ENCODE measurements around the gene SYT17. TPM values are rescaled to one million over a fixed set of nuclear protein-coding genes. Genes with fewer than 3 reads are reported as not detected.

SYT17 gene
- total RNA-seq, 5 donors from 2014 or later (not counting 1 experiment from before 2014, with no cell fraction given) = 0.23 to 1.4 (median 0.38) TPM; not detected in 2

DNA sequence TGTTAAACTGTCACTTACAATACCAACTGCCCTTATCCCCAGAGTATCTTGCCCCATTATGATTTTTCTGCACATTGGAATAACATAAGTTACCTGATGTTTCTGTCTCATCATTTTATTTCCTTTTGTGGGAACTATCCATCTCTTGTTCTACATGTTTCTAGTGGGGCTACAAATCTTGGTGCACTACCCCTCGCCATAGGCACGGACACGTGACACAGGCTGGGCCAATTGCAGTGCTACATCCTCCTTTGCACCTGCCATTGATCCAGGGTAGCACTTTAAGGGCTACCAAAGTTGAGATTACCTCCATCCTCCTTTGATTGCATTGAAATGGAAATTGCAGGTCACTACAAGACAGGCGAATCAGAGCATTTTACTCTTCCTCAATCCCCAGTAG is 14.2 kb upstream of the SYT17 start:
- Histone ChIP-seq H3K27me3 (replicated peaks in 1 of 2; ENCODE audit: control insufficient read depth in 2 of 2, extremely low read depth in 1 of 2, insufficient read depth in 2 of 2, low read length in 1 of 2) (peaks cover 0 to 5% of the 10 kb centered on the region in 2 experiments), H3K9me3 (no peaks in the 10 kb centered on the region), H3K36me3 (ENCODE audit: control insufficient read depth in 2 of 2, extremely low read depth in 1 of 2, insufficient read depth in 1 of 2, low read length in 1 of 2) (no peaks in the 10 kb centered on the region), H3K27ac (ENCODE audit: low read length) (no peak overlapping the region), H3K4me1 (ENCODE audit: control insufficient read depth in 1 of 2, extremely low read depth in 1 of 2, insufficient read depth in 2 of 2, low read length in 2 of 2) (no peaks in the 10 kb centered on the region), H3K4me3 (ENCODE audit: control insufficient read depth in 1 of 2, extremely low read depth in 1 of 2, low read length in 1 of 2) (no peak overlapping the region)
- ChIA-PET CTCF (no interaction called here), POLR2A (no interaction called here)
- H3K27me3 Mint-ChIP-seq = peaks cover 19% of the 10 kb centered on the region in 2 donors
- H3K4me3 Mint-ChIP-seq = no peak overlapping the region
- no peaks in the 10 kb centered on the region for H3K36me3 Mint-ChIP-seq
- H3K27ac Mint-ChIP-seq = no peak overlapping the region
- H3K4me1 Mint-ChIP-seq = no peaks in the 10 kb centered on the region
- DNase-seq (no peak), ATAC-seq (replicated peaks in 1 of 4) (no peak)
- WGBS (ENCODE audit: insufficient coverage) = 81% methylated on average over 3 of the region's 4 CpGs
- peaks cover under 1 to 9% (median 8%) of the 10 kb centered on the region in 3 donors for H3K9me3 Mint-ChIP-seq

DNA sequence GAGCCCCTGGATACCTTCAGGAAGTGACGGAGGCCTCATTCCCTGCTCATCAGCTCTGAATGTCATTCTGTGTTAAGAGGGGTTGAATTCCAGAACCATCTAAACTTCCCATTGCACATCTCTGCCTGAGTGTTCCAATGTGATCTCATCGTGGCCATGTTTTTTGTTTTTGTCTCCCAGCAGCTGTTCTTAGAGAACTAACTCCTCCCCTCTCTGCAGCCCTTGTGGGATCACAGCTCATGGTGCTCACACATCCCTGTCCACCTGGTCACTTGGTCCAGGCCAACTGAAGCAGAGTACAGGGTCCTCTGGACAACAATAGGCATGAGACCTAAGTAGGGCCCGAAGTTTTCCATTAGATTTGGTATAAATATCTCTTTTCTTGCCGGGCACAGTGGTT is 6.0 kb upstream of the SYT17 start:
- Histone ChIP-seq H3K9me3 (no peaks in the 10 kb centered on the region), H3K27me3 (replicated peaks in 1 of 2; ENCODE audit: control insufficient read depth in 2 of 2, extremely low read depth in 1 of 2, insufficient read depth in 2 of 2, low read length in 1 of 2) (peaks cover 2 to 4% of the 10 kb centered on the region in 2 experiments), H3K4me3 (ENCODE audit: control insufficient read depth in 1 of 2, extremely low read depth in 1 of 2, low read length in 1 of 2) (no peak overlapping the region), H3K36me3 (ENCODE audit: control insufficient read depth in 2 of 2, extremely low read depth in 1 of 2, insufficient read depth in 1 of 2, low read length in 1 of 2) (no peaks in the 10 kb centered on the region), H3K27ac (ENCODE audit: low read length) (no peak overlapping the region), H3K4me1 (ENCODE audit: control insufficient read depth in 1 of 2, extremely low read depth in 1 of 2, insufficient read depth in 2 of 2, low read length in 2 of 2) (no peaks in the 10 kb centered on the region)
- H3K4me1 Mint-ChIP-seq = no peaks in the 10 kb centered on the region
- H3K9me3 Mint-ChIP-seq = peaks cover 5 to 6% (median 6%) of the 10 kb centered on the region in 3 donors
- H3K4me3 Mint-ChIP-seq = no peak overlapping the region
- CTCF ChIA-PET = interaction anchor here in 1 of 2 donors (0.7 kb wide), 1 partner anchor 18 kb away, joined by 5 read pairs; no protein-coding TSS in a partner anchor
- H3K27ac Mint-ChIP-seq = no peak overlapping the region
- 70% methylated on average over 2 of the region's 4 CpGs for WGBS (ENCODE audit: insufficient coverage)
- no peaks in the 10 kb centered on the region for H3K36me3 Mint-ChIP-seq
- POLR2A ChIA-PET = no interaction called here
- DNase-seq (no peak), ATAC-seq (replicated peaks in 1 of 4) (no peak)
- H3K27me3 Mint-ChIP-seq = peaks cover 5 to 8% of the 10 kb centered on the region in 2 donors

DNA sequence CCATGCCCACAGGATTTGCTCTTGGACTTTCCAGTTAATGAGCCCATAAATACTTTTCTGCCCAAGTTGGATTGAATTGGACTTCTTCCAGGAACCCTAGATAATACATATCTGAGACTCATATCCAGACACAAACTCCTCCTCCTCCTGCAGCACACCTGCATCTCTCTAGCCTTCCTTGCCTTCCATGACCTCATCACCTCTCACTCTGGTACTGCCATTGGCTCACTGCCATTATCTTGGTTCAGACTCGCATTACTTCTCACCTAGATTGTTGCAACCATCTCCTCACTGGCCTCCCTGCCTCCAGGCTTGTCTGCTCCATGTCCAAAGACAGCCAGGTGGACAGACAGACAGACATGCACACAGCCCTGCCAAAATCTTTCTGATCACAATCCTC is 4.8 kb upstream of the SYT17 start:
- Mint-ChIP-seq H3K27ac (no peak overlapping the region), H3K4me1 (no peaks in the 10 kb centered on the region), H3K4me3 (no peak overlapping the region), H3K36me3 (no peaks in the 10 kb centered on the region), H3K9me3 (peaks cover 5 to 6% (median 6%) of the 10 kb centered on the region in 3 donors), H3K27me3 (peaks cover 1 to 9% of the 10 kb centered on the region in 2 donors)
- DNase-seq = no peak
- ATAC-seq (replicated peaks in 1 of 4) = no peak
- 100% methylated on average over 1 of the region's 1 CpG for WGBS (ENCODE audit: insufficient coverage)
- CTCF ChIA-PET = interaction anchor here in 1 of 2 donors (0.7 kb wide), 1 partner anchor 104 kb away, joined by 3 read pairs; no protein-coding TSS in a partner anchor
- Histone ChIP-seq H3K9me3 (no peaks in the 10 kb centered on the region), H3K36me3 (ENCODE audit: control insufficient read depth in 2 of 2, extremely low read depth in 1 of 2, insufficient read depth in 1 of 2, low read length in 1 of 2) (no peaks in the 10 kb centered on the region), H3K4me3 (ENCODE audit: control insufficient read depth in 1 of 2, extremely low read depth in 1 of 2, low read length in 1 of 2) (no peak overlapping the region), H3K27ac (ENCODE audit: low read length) (no peak overlapping the region), H3K27me3 (replicated peaks in 1 of 2; ENCODE audit: control insufficient read depth in 2 of 2, extremely low read depth in 1 of 2, insufficient read depth in 2 of 2, low read length in 1 of 2) (peaks cover 2 to 10% of the 10 kb centered on the region in 2 experiments), H3K4me1 (ENCODE audit: control insufficient read depth in 1 of 2, extremely low read depth in 1 of 2, insufficient read depth in 2 of 2, low read length in 2 of 2) (no peaks in the 10 kb centered on the region)
- POLR2A ChIA-PET = no interaction called here

DNA sequence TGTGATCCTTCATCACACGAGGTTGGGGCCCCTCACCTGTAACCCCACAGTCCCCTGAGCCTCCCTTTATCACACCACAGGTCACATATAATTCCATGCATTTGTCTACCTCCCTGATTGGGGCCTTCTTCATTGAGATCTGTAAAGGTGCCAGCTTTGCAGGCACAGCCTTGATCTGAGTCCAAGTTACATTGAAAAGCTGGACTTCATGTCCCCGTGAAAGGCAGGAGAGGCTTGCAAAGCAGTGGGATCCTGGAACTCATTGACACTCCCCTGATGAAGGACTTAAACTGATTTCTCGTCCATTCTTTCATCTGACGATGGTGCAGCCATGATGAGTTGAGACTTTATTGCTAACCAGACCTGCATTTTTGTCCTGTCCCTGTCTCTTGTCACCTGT is 3.8 kb upstream of the SYT17 start:
- DNase-seq = no peak

DNA sequence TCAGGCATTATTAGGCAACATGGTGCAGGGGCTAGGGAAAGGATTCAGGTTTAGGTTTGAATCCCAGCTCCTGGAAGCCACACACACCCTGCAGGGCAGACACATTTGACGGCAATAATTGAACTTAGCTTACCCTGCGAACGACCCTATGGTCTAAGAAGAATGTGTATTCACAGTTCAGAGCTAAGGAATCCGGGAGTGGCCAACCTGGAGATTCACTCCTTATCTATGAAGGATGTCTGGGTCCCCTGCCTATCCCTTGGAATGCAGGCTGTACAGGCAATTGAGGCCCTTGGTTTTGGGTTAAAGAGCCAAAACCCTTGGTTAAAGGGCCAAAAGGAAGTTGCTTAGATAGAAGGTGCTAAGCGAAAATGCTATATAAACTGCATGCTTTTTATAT is 2.9 kb upstream of the SYT17 start:
- Histone ChIP-seq H3K36me3 (ENCODE audit: control insufficient read depth in 2 of 2, extremely low read depth in 1 of 2, insufficient read depth in 1 of 2, low read length in 1 of 2) (no peaks in the 10 kb centered on the region), H3K27me3 (replicated peaks in 1 of 2; ENCODE audit: control insufficient read depth in 2 of 2, extremely low read depth in 1 of 2, insufficient read depth in 2 of 2, low read length in 1 of 2) (peaks cover 6 to 24% of the 10 kb centered on the region in 2 experiments), H3K4me1 (ENCODE audit: control insufficient read depth in 1 of 2, extremely low read depth in 1 of 2, insufficient read depth in 2 of 2, low read length in 2 of 2) (peaks cover 0 to 2% of the 10 kb centered on the region in 2 experiments), H3K9me3 (no peaks in the 10 kb centered on the region), H3K27ac (ENCODE audit: low read length) (no peak overlapping the region), H3K4me3 (ENCODE audit: control insufficient read depth in 1 of 2, extremely low read depth in 1 of 2, low read length in 1 of 2) (no peak overlapping the region)
- H3K27me3 Mint-ChIP-seq = peaks cover 5 to 19% of the 10 kb centered on the region in 2 donors
- ATAC-seq (replicated peaks in 1 of 4) = no peak
- DNase-seq = no peak
- no peak overlapping the region for H3K4me3 Mint-ChIP-seq
- ChIA-PET CTCF (no interaction called here), POLR2A (no interaction called here)
- 100% methylated on average over 1 of the region's 5 CpGs for WGBS (ENCODE audit: insufficient coverage)
- H3K36me3 Mint-ChIP-seq = no peaks in the 10 kb centered on the region
- no peak overlapping the region for H3K27ac Mint-ChIP-seq
- peaks cover 0 to 3% (median 3%) of the 10 kb centered on the region in 3 donors for H3K4me1 Mint-ChIP-seq
- peaks cover 5 to 6% (median 6%) of the 10 kb centered on the region in 3 donors for H3K9me3 Mint-ChIP-seq

More for the DNA sequence above, 3.8 kb upstream of the SYT17 start:
- H3K27me3 Mint-ChIP-seq = peaks cover under 1 to 11% of the 10 kb centered on the region in 2 donors
- H3K4me3 ChIP-seq (ENCODE audit: control insufficient read depth in 1 of 2, extremely low read depth in 1 of 2, low read length in 1 of 2) = no peak overlapping the region
- peaks cover 0 to 2% of the 10 kb centered on the region in 2 experiments for H3K4me1 ChIP-seq (ENCODE audit: control insufficient read depth in 1 of 2, extremely low read depth in 1 of 2, insufficient read depth in 2 of 2, low read length in 2 of 2)
- no peaks in the 10 kb centered on the region for H3K36me3 ChIP-seq (ENCODE audit: control insufficient read depth in 2 of 2, extremely low read depth in 1 of 2, insufficient read depth in 1 of 2, low read length in 1 of 2)
- peaks cover 2 to 20% of the 10 kb centered on the region in 2 experiments for H3K27me3 ChIP-seq (replicated peaks in 1 of 2; ENCODE audit: control insufficient read depth in 2 of 2, extremely low read depth in 1 of 2, insufficient read depth in 2 of 2, low read length in 1 of 2)
- no peak overlapping the region for H3K4me3 Mint-ChIP-seq
- peaks cover 5 to 6% (median 6%) of the 10 kb centered on the region in 3 donors for H3K9me3 Mint-ChIP-seq
- ChIA-PET CTCF (no interaction called here), POLR2A (no interaction called here)
- no peaks in the 10 kb centered on the region for H3K36me3 Mint-ChIP-seq
- ATAC-seq (replicated peaks in 1 of 4) = no peak
- WGBS (ENCODE audit: insufficient coverage) = 67% methylated on average over 4 of the region's 4 CpGs
- H3K27ac Mint-ChIP-seq = no peak overlapping the region
- no peaks in the 10 kb centered on the region for H3K4me1 Mint-ChIP-seq
- H3K9me3 ChIP-seq = no peaks in the 10 kb centered on the region
- no peak overlapping the region for H3K27ac ChIP-seq (ENCODE audit: low read length)

DNA sequence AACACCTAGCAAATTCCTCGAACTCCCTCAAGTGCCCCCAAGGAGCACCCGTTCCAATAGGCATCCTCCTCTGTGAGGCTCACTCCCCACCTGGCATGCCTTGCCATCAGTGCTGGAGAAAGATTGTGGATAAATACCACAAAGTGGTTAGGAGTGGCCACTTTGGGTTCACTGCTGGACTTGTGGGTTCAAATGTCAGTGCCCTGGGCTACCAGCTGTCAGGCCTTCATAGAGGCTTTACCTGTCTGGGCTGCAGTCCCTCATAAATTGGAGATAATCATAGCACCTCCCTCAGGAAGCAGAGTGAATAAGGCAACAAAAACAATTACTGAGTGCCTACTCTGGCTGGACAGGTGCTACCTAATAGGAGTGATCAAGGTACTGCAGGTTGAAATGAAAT is 1.5 kb upstream of the SYT17 start:
- Mint-ChIP-seq H3K27me3 (peaks cover 5 to 25% of the 10 kb centered on the region in 2 donors), H3K36me3 (no peaks in the 10 kb centered on the region), H3K4me1 (peaks cover 0 to 3% (median 3%) of the 10 kb centered on the region in 3 donors), H3K27ac (no peak overlapping the region), H3K9me3 (peaks cover 5 to 6% (median 6%) of the 10 kb centered on the region in 3 donors), H3K4me3 (no peak overlapping the region)
- Histone ChIP-seq H3K27ac (ENCODE audit: low read length) (no peak overlapping the region), H3K4me3 (ENCODE audit: control insufficient read depth in 1 of 2, extremely low read depth in 1 of 2, low read length in 1 of 2) (no peak overlapping the region), H3K4me1 (ENCODE audit: control insufficient read depth in 1 of 2, extremely low read depth in 1 of 2, insufficient read depth in 2 of 2, low read length in 2 of 2) (peaks cover 0 to 2% of the 10 kb centered on the region in 2 experiments), H3K27me3 (replicated peaks in 1 of 2; ENCODE audit: control insufficient read depth in 2 of 2, extremely low read depth in 1 of 2, insufficient read depth in 2 of 2, low read length in 1 of 2) (peaks cover 9 to 24% of the 10 kb centered on the region in 2 experiments), H3K9me3 (no peaks in the 10 kb centered on the region), H3K36me3 (ENCODE audit: control insufficient read depth in 2 of 2, extremely low read depth in 1 of 2, insufficient read depth in 1 of 2, low read length in 1 of 2) (no peaks in the 10 kb centered on the region)
- ATAC-seq (replicated peaks in 1 of 4) (no peak), DNase-seq (no peak)
- POLR2A ChIA-PET = no interaction called here
- CTCF ChIA-PET = no interaction called here
- no CpG with 5 or more reads among the region's 2 CpGs for WGBS (ENCODE audit: insufficient coverage)
